ENCODE data around the gene POLR2L. TPM values are rescaled to one million over a fixed set of nuclear protein-coding genes. Genes with fewer than 3 reads are reported as not detected.

POLR2L gene
- total and polyA plus RNA-seq, 2 of the 13 experiments (the other 11 are each of a cell fraction or from before 2014, with no cell fraction given): 104 to 114 TPM

DNA sequence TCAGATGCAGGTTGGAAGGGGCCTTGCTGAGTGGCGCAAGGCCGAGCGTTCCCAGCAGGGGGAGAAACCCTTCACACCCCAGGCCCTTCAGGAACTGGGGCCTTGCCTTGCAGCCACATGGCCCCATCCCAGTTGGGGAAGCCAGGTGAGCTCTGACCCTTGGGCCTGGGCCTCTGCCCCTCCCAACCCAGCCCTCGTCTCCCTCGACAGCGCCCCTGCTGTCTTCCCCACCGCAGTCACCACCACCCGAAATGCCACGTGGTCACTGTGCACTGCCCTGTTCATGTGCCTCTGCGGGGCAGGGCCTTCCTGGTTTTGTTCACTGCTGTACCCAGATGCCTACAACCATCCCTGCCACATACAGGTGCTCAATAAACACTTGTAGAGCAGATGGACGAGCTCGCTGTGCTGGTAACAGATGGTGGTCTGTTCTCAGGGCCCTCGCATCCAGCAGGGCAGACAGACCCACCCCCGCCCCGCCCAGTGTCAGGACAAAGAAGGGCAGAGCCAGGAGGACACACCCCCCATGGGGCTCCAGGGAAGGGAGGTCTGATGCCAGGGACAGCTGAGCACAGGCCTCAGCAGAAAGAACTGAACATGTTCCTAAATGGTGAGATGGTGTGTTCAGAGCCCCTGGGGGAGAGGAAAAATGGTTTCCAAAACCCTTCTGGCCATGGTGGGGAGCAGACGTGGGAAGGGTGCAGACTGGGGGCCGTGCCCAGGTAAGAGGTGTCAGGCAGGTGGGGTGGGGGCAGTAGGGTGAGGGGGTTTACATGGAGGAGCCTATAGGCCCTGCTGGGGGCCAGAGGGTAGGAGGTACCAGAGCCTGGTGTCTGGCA, 3.7 kb downstream of the POLR2L start (continued):
- TF ChIP-seq, protein P1, sequence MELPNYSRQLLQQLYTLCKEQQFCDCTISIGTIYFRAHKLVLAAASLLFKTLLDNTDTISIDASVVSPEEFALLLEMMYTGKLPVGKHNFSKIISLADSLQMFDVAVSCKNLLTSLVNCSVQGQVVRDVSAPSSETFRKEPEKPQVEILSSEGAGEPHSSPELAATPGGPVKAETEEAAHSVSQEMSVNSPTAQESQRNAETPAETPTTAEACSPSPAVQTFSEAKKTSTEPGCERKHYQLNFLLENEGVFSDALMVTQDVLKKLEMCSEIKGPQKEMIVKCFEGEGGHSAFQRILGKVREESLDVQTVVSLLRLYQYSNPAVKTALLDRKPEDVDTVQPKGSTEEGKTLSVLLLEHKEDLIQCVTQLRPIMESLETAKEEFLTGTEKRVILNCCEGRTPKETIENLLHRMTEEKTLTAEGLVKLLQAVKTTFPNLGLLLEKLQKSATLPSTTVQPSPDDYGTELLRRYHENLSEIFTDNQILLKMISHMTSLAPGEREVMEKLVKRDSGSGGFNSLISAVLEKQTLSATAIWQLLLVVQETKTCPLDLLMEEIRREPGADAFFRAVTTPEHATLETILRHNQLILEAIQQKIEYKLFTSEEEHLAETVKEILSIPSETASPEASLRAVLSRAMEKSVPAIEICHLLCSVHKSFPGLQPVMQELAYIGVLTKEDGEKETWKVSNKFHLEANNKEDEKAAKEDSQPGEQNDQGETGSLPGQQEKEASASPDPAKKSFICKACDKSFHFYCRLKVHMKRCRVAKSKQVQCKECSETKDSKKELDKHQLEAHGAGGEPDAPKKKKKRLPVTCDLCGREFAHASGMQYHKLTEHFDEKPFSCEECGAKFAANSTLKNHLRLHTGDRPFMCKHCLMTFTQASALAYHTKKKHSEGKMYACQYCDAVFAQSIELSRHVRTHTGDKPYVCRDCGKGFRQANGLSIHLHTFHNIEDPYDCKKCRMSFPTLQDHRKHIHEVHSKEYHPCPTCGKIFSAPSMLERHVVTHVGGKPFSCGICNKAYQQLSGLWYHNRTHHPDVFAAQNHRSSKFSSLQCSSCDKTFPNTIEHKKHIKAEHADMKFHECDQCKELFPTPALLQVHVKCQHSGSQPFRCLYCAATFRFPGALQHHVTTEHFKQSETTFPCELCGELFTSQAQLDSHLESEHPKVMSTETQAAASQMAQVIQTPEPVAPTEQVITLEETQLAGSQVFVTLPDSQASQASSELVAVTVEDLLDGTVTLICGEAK (IDR thresholded peaks at IDR 0.05): no peak
- TF ChIP-seq, protein P1 (CRISPR knock-in tag; IDR thresholded peaks at IDR 0.05): peak; percentile 66; the same call in 1 of the 2 replicates
- TF ChIP-seq RBM39 (IDR thresholded peaks at IDR 0.05; ENCODE audit: low read depth, low read length, poor library complexity, severe bottlenecking) (peak; percentile 20), MIER2 (CRISPR knock-in tag; IDR thresholded peaks at IDR 0.05) (peak; percentile 77; the same call in 1 of the 2 replicates), SIX1 (CRISPR knock-in tag; IDR thresholded peaks at IDR 0.05; ENCODE audit: borderline replicate concordance) (0 out of 2 replicates have a peak, but pooled peaks have one; percentile 23), MBD4 (IDR thresholded peaks at IDR 0.05; ENCODE audit: borderline replicate concordance, low read length) (no peak), ELF1 (CRISPR knock-in tag; IDR thresholded peaks at IDR 0.05) (peak; percentile 65; the same call in 1 of the 2 replicates), ZFP62 (CRISPR knock-in tag; IDR thresholded peaks at IDR 0.05) (no peak), POLR2AphosphoS2 (IDR thresholded peaks at IDR 0.05; ENCODE audit: low read depth, low read length) (no peak), ZNF670 (CRISPR knock-in tag; IDR thresholded peaks at IDR 0.05; ENCODE audit: borderline replicate concordance) (no peak), THAP11 (CRISPR knock-in tag; IDR thresholded peaks at IDR 0.05) (peak; percentile 76), ZNF101 (CRISPR knock-in tag; IDR thresholded peaks at IDR 0.05; ENCODE audit: borderline replicate concordance, low read depth) (no peak), SMYD3 (CRISPR knock-in tag; IDR thresholded peaks at IDR 0.05) (no peak), JDP2 (CRISPR knock-in tag; IDR thresholded peaks at IDR 0.05; ENCODE audit: borderline replicate concordance) (no peak), DNMT1 (CRISPR knock-in tag; IDR thresholded peaks at IDR 0.05) (no peak), ZNF34 (CRISPR knock-in tag; IDR thresholded peaks at IDR 0.05; ENCODE audit: borderline replicate concordance) (0 out of 2 replicates have a peak, but pooled peaks have one; percentile 34), ZNF749 (CRISPR knock-in tag; IDR thresholded peaks at IDR 0.05; ENCODE audit: borderline replicate concordance) (peak; percentile 71; the same call in 1 of the 2 replicates)
- TF ChIP-seq, protein P2, sequence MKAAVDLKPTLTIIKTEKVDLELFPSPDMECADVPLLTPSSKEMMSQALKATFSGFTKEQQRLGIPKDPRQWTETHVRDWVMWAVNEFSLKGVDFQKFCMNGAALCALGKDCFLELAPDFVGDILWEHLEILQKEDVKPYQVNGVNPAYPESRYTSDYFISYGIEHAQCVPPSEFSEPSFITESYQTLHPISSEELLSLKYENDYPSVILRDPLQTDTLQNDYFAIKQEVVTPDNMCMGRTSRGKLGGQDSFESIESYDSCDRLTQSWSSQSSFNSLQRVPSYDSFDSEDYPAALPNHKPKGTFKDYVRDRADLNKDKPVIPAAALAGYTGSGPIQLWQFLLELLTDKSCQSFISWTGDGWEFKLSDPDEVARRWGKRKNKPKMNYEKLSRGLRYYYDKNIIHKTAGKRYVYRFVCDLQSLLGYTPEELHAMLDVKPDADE (CRISPR knock-in tag; IDR thresholded peaks at IDR 0.05): no peak
- TF ChIP-seq, protein P3, sequence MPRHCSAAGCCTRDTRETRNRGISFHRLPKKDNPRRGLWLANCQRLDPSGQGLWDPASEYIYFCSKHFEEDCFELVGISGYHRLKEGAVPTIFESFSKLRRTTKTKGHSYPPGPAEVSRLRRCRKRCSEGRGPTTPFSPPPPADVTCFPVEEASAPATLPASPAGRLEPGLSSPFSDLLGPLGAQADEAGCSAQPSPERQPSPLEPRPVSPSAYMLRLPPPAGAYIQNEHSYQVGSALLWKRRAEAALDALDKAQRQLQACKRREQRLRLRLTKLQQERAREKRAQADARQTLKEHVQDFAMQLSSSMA (CRISPR knock-in tag; IDR thresholded peaks at IDR 0.05): no peak; the same call in 1 of the 2 replicates
